ENCODE measurements around the gene CACNA1D.

GRCh38 chr3:53691349-53691748, 196.9 kb downstream of the CACNA1D start:
- TF ChIP-seq CTCF (IDR thresholded peaks at IDR 0.05; ENCODE audit: insufficient read depth, low read length, poor library complexity, severe bottlenecking) (no peak), EZH2phosphoT487 (conservative IDR thresholded peaks at IDR 0.05; ENCODE audit: low read length) (no peak)

All from SU-DHL-6 (cell line).